ENCODE measurements around the gene CRYBG1. TPM values are rescaled to one million over a fixed set of nuclear protein-coding genes. Genes with fewer than 3 reads are reported as not detected.

Gene CRYBG1
- polyA plus RNA-seq, 1 donor (not counting 4 experiments of a cell fraction or from before 2014, with no cell fraction given), result 54.7 TPM

GRCh38 chr6:106522562-106523250, 162.2 kb downstream of the CRYBG1 start:
- peak overlapping the region; percentile 0 for H3K27ac ChIP-seq (ENCODE audit: control insufficient read depth, insufficient read depth, low read length)
- TF ChIP-seq EZH2 (IDR thresholded peaks at IDR 0.05; ENCODE audit: low read length), result no peak
- TF ChIP-seq CTCF (optimal IDR thresholded peaks at IDR 0.05 in 1 of 3, IDR thresholded peaks at IDR 0.05 in 1 of 3, conservative IDR thresholded peaks at IDR 0.05 in 1 of 3; ENCODE audit: extremely low read depth in 1 of 3, insufficient read depth in 2 of 3, low read length in 3 of 3), result no peak
- peaks cover 5 to 19% of the 10 kb centered on the region in 2 experiments for H3K36me3 ChIP-seq (ENCODE audit: control insufficient read depth in 2 of 2, extremely low read depth in 1 of 2, insufficient read depth in 2 of 2, low read length in 2 of 2)
- no peak overlapping the region for H2AFZ ChIP-seq (ENCODE audit: control insufficient read depth, low read length)
- FAIRE-seq (no peak), DNase-seq (ENCODE audit: low read depth, low spot score) (no peak)
- H3K27me3 ChIP-seq (ENCODE audit: control insufficient read depth, extremely low read depth, insufficient read depth, low read length), result no peaks in the 10 kb centered on the region
- H3K9me1 ChIP-seq (ENCODE audit: control insufficient read depth, extremely low read depth, insufficient read depth, low read length), result no peaks in the 10 kb centered on the region
- H3K4me1 ChIP-seq (ENCODE audit: control insufficient read depth, extremely low read depth, insufficient read depth, low read length), result peaks cover 50% of the 10 kb centered on the region
- no peaks in the 10 kb centered on the region for H3K9me3 ChIP-seq (ENCODE audit: control insufficient read depth, low read depth, low read length)
- H3K4me3 ChIP-seq (ENCODE audit: control insufficient read depth in 2 of 3, extremely low read depth in 1 of 3, insufficient read depth in 2 of 3, low read depth in 1 of 3, low read length in 3 of 3), result no peak overlapping the region
- H3K9ac ChIP-seq (ENCODE audit: control insufficient read depth, extremely low read depth, insufficient read depth, low read length), result no peak overlapping the region
- peak overlapping the region; percentile 9 for H3K4me2 ChIP-seq (ENCODE audit: control insufficient read depth, extremely low read depth, insufficient read depth, low read depth, low read length)
- dilution Hi-C loops (cut with MboI; ENCODE audit: extremely low pct_ligation_motif_present, low sequenced_read_pairs), result no loop called here
- H4K20me1 ChIP-seq (ENCODE audit: control insufficient read depth, extremely low read depth, insufficient read depth, low read length), result no peaks in the 10 kb centered on the region
- H3K79me2 ChIP-seq (ENCODE audit: control insufficient read depth, insufficient read depth, low read length), result peaks cover 57% of the 10 kb centered on the region

- no peaks in the 10 kb centered on the region for H3K9me1 ChIP-seq (ENCODE audit: control insufficient read depth, extremely low read depth, insufficient read depth, low read length)
- H3K9ac ChIP-seq (ENCODE audit: control insufficient read depth, extremely low read depth, insufficient read depth, low read length), result peak overlapping the region; percentile 81
- H2AFZ ChIP-seq (ENCODE audit: control insufficient read depth, low read length), result peak overlapping the region; percentile 50
- TF ChIP-seq CTCF (optimal IDR thresholded peaks at IDR 0.05 in 1 of 3, IDR thresholded peaks at IDR 0.05 in 1 of 3, conservative IDR thresholded peaks at IDR 0.05 in 1 of 3; ENCODE audit: extremely low read depth in 1 of 3, insufficient read depth in 2 of 3, low read length in 3 of 3) (no peak), EZH2 (IDR thresholded peaks at IDR 0.05; ENCODE audit: low read length) (no peak)
- H3K79me2 ChIP-seq (ENCODE audit: control insufficient read depth, insufficient read depth, low read length), result peaks cover 60% of the 10 kb centered on the region
- peak overlapping the region; percentile 99 for H3K27ac ChIP-seq (ENCODE audit: control insufficient read depth, insufficient read depth, low read length)
- H3K4me2 ChIP-seq (ENCODE audit: control insufficient read depth, extremely low read depth, insufficient read depth, low read depth, low read length), result peak overlapping the region; percentile 98
- H3K4me1 ChIP-seq (ENCODE audit: control insufficient read depth, extremely low read depth, insufficient read depth, low read length), result peaks cover 54% of the 10 kb centered on the region
- H3K36me3 ChIP-seq (ENCODE audit: control insufficient read depth in 2 of 2, extremely low read depth in 1 of 2, insufficient read depth in 2 of 2, low read length in 2 of 2), result peaks cover 5 to 14% of the 10 kb centered on the region in 2 experiments
- dilution Hi-C loops (cut with MboI; ENCODE audit: extremely low pct_ligation_motif_present, low sequenced_read_pairs), result no loop called here
- H3K27me3 ChIP-seq (ENCODE audit: control insufficient read depth, extremely low read depth, insufficient read depth, low read length), result no peaks in the 10 kb centered on the region
- FAIRE-seq (peak; percentile 67), DNase-seq (ENCODE audit: low read depth, low spot score) (no peak)
- H3K4me3 ChIP-seq (ENCODE audit: control insufficient read depth in 2 of 3, extremely low read depth in 1 of 3, insufficient read depth in 2 of 3, low read depth in 1 of 3, low read length in 3 of 3), result peak overlapping the region in 2 of 3 experiments; percentile 68 to 73
- H3K9me3 ChIP-seq (ENCODE audit: control insufficient read depth, low read depth, low read length), result no peaks in the 10 kb centered on the region
- no peaks in the 10 kb centered on the region for H4K20me1 ChIP-seq (ENCODE audit: control insufficient read depth, extremely low read depth, insufficient read depth, low read length)
Observed at GRCh38 chr6:106525107-106525881, 164.8 kb downstream of the CRYBG1 start.
